ENCODE measurements around the gene FHOD3. TPM values are rescaled to one million over a fixed set of nuclear protein-coding genes. Genes with fewer than 3 reads are reported as not detected.

Gene FHOD3
- 1 to 10 TPM in 3 of 4 donors, under 1 TPM in 1; 0.22 to 8.1 (median 1.9) TPM for polyA plus RNA-seq
- long read RNA-seq, donor 1: 0 reads
- long read RNA-seq, donor 2, partial matches to known transcripts: 0 of 15 reads
- long read RNA-seq, donor 2, other reads (novel, unspliced or antisense): 15 of 15 reads
- long read RNA-seq, donor 3: 0 reads
- long read RNA-seq, donor 4: 0 reads
- long read RNA-seq, donor 5: 0 reads
- long read RNA-seq, donor 6: 0 reads
- long read RNA-seq, donor 7, full-length matches to known transcripts: 1 of 99 reads
- long read RNA-seq, donor 7, partial matches to known transcripts: 88 of 99 reads
- long read RNA-seq, donor 7, other reads (novel, unspliced or antisense): 10 of 99 reads
- long read RNA-seq, donor 8: 0 reads
- long read RNA-seq, donor 9: 0 reads
- long read RNA-seq, donor 10, partial matches to known transcripts: 0 of 1 reads
- long read RNA-seq, donor 10, other reads (novel, unspliced or antisense): 0 of 1 reads

- Histone ChIP-seq H3K4me1 (ENCODE audit: control insufficient read depth in 3 of 3, insufficient read depth in 2 of 3, low read depth in 1 of 3, low read length in 2 of 3) (peaks cover 0 to 4% (median 0%) of the 10 kb centered on the region in 3 donors), H3K27ac (ENCODE audit: low read depth in 1 of 3, low read length in 2 of 3) (no peak within 1 kb of the TSS), H3K9me3 (ENCODE audit: control insufficient read depth in 2 of 2, insufficient read depth in 1 of 2, low read depth in 1 of 2, low read length in 1 of 2) (no peaks in the 10 kb centered on the region), H3K27me3 (ENCODE audit: control insufficient read depth in 3 of 3, insufficient read depth in 3 of 3, low read length in 3 of 3) (peaks cover 3 to 64% (median 9%) of the 10 kb centered on the region in 3 donors), H3K36me3 (ENCODE audit: control insufficient read depth in 3 of 3, insufficient read depth in 2 of 3, low read depth in 1 of 3, low read length in 3 of 3) (no peaks in the 10 kb centered on the region), H3K4me3 (ENCODE audit: low read depth in 1 of 3, low read length in 3 of 3) (peak within 1 kb of the TSS; percentile 28 to 59 (median 36))
- WGBS, 3 donors: 1 to 2% (median 1%) methylated on average over 48 to 91 of the region's 91 CpGs
- no peak for FAIRE-seq
- DNase-seq: peak; percentile 14 to 45
Measured at GRCh38 chr18:36297417-36298125, at the start of gene FHOD3. Gene FHOD3 (plus strand): TSS chr18:36297713. CDS start chr18:36297836, 123 bp downstream.

GRCh38 chr18:36249392-36249791, 48.1 kb upstream of the FHOD3 start:
- no peaks in the 10 kb centered on the region for H3K27me3 ChIP-seq (ENCODE audit: control insufficient read depth in 3 of 3, insufficient read depth in 3 of 3, low read length in 3 of 3)
- FAIRE-seq: no peak

GRCh38 chr18:36250827-36251226, 46.7 kb upstream of the FHOD3 start:
- 83 to 87% (median 83%) methylated on average over 2 of the region's 2 CpGs for WGBS, 3 donors
- Histone ChIP-seq H3K27ac (ENCODE audit: low read depth in 1 of 3, low read length in 2 of 3) (no peak overlapping the region), H3K27me3 (ENCODE audit: control insufficient read depth in 3 of 3, insufficient read depth in 3 of 3, low read length in 3 of 3) (no peaks in the 10 kb centered on the region), H3K4me1 (ENCODE audit: control insufficient read depth in 3 of 3, insufficient read depth in 2 of 3, low read depth in 1 of 3, low read length in 2 of 3) (no peaks in the 10 kb centered on the region), H3K36me3 (ENCODE audit: control insufficient read depth in 3 of 3, insufficient read depth in 2 of 3, low read depth in 1 of 3, low read length in 3 of 3) (peaks cover 2 to 15% (median 13%) of the 10 kb centered on the region in 3 donors), H3K4me3 (ENCODE audit: low read depth in 1 of 3, low read length in 3 of 3) (no peak overlapping the region), H3K9me3 (ENCODE audit: control insufficient read depth in 2 of 2, insufficient read depth in 1 of 2, low read depth in 1 of 2, low read length in 1 of 2) (peaks cover 0 to 8% of the 10 kb centered on the region in 2 donors)
- FAIRE-seq (no peak), DNase-seq (no peak)

More at GRCh38 chr18:36249392-36249791, 48.1 kb upstream of the FHOD3 start:
- Histone ChIP-seq H3K36me3 (ENCODE audit: control insufficient read depth in 3 of 3, insufficient read depth in 2 of 3, low read depth in 1 of 3, low read length in 3 of 3) (peaks cover 2 to 13% (median 10%) of the 10 kb centered on the region in 3 donors), H3K4me1 (ENCODE audit: control insufficient read depth in 3 of 3, insufficient read depth in 2 of 3, low read depth in 1 of 3, low read length in 2 of 3) (no peaks in the 10 kb centered on the region), H3K27ac (ENCODE audit: low read depth in 1 of 3, low read length in 2 of 3) (no peak overlapping the region), H3K4me3 (ENCODE audit: low read depth in 1 of 3, low read length in 3 of 3) (no peak overlapping the region), H3K9me3 (ENCODE audit: control insufficient read depth in 2 of 2, insufficient read depth in 1 of 2, low read depth in 1 of 2, low read length in 1 of 2) (peaks cover 0 to 8% of the 10 kb centered on the region in 2 donors)
- DNase-seq: peak in 1 of 2 donors; percentile 8

GRCh38 chr18:36255072-36255698, 42.3 kb upstream of the FHOD3 start:
- Histone ChIP-seq H3K27me3 (ENCODE audit: control insufficient read depth in 3 of 3, insufficient read depth in 3 of 3, low read length in 3 of 3) (no peaks in the 10 kb centered on the region), H3K9me3 (ENCODE audit: control insufficient read depth in 2 of 2, insufficient read depth in 1 of 2, low read depth in 1 of 2, low read length in 1 of 2) (no peaks in the 10 kb centered on the region), H3K36me3 (ENCODE audit: control insufficient read depth in 3 of 3, insufficient read depth in 2 of 3, low read depth in 1 of 3, low read length in 3 of 3) (peaks cover 2 to 12% (median 8%) of the 10 kb centered on the region in 3 donors), H3K27ac (ENCODE audit: low read depth in 1 of 3, low read length in 2 of 3) (no peak overlapping the region), H3K4me3 (ENCODE audit: low read depth in 1 of 3, low read length in 3 of 3) (no peak overlapping the region), H3K4me1 (ENCODE audit: control insufficient read depth in 3 of 3, insufficient read depth in 2 of 3, low read depth in 1 of 3, low read length in 2 of 3) (no peaks in the 10 kb centered on the region)
- 82 to 91% (median 89%) methylated on average over 10 of the region's 10 CpGs for WGBS, 3 donors
- no peak for FAIRE-seq
- DNase-seq: no peak

GRCh38 chr18:36256094-36256493, 41.4 kb upstream of the FHOD3 start:
- Histone ChIP-seq H3K27ac (ENCODE audit: low read depth in 1 of 3, low read length in 2 of 3) (no peak overlapping the region), H3K4me3 (ENCODE audit: low read depth in 1 of 3, low read length in 3 of 3) (no peak overlapping the region), H3K27me3 (ENCODE audit: control insufficient read depth in 3 of 3, insufficient read depth in 3 of 3, low read length in 3 of 3) (no peaks in the 10 kb centered on the region), H3K36me3 (ENCODE audit: control insufficient read depth in 3 of 3, insufficient read depth in 2 of 3, low read depth in 1 of 3, low read length in 3 of 3) (peaks cover 2 to 14% (median 10%) of the 10 kb centered on the region in 3 donors), H3K9me3 (ENCODE audit: control insufficient read depth in 2 of 2, insufficient read depth in 1 of 2, low read depth in 1 of 2, low read length in 1 of 2) (no peaks in the 10 kb centered on the region), H3K4me1 (ENCODE audit: control insufficient read depth in 3 of 3, insufficient read depth in 2 of 3, low read depth in 1 of 3, low read length in 2 of 3) (no peaks in the 10 kb centered on the region)
- DNase-seq: no peak
- WGBS, 3 donors: 79 to 87% (median 80%) methylated on average over 7 of the region's 7 CpGs
- no peak for FAIRE-seq

GRCh38 chr18:36262971-36263370, 34.5 kb upstream of the FHOD3 start:
- peaks cover 0 to 4% (median 2%) of the 10 kb centered on the region in 3 donors for H3K36me3 ChIP-seq (ENCODE audit: control insufficient read depth in 3 of 3, insufficient read depth in 2 of 3, low read depth in 1 of 3, low read length in 3 of 3)
- no peak for FAIRE-seq
- 84 to 97% (median 96%) methylated on average over 1 of the region's 1 CpG for WGBS, 3 donors
- no peak overlapping the region for H3K4me3 ChIP-seq (ENCODE audit: low read depth in 1 of 3, low read length in 3 of 3)
- no peaks in the 10 kb centered on the region for H3K9me3 ChIP-seq (ENCODE audit: control insufficient read depth in 2 of 2, insufficient read depth in 1 of 2, low read depth in 1 of 2, low read length in 1 of 2)
- no peaks in the 10 kb centered on the region for H3K4me1 ChIP-seq (ENCODE audit: control insufficient read depth in 3 of 3, insufficient read depth in 2 of 3, low read depth in 1 of 3, low read length in 2 of 3)
- H3K27me3 ChIP-seq (ENCODE audit: control insufficient read depth in 3 of 3, insufficient read depth in 3 of 3, low read length in 3 of 3): no peaks in the 10 kb centered on the region
- no peak for DNase-seq
- H3K27ac ChIP-seq (ENCODE audit: low read depth in 1 of 3, low read length in 2 of 3): no peak overlapping the region

- WGBS, 3 donors: 90 to 95% (median 93%) methylated on average over 8 of the region's 8 CpGs
- no peak overlapping the region for H3K4me3 ChIP-seq (ENCODE audit: low read depth in 1 of 3, low read length in 3 of 3)
- no peak for DNase-seq
- H3K27ac ChIP-seq (ENCODE audit: low read depth in 1 of 3, low read length in 2 of 3): no peak overlapping the region
- no peaks in the 10 kb centered on the region for H3K4me1 ChIP-seq (ENCODE audit: control insufficient read depth in 3 of 3, insufficient read depth in 2 of 3, low read depth in 1 of 3, low read length in 2 of 3)
- H3K36me3 ChIP-seq (ENCODE audit: control insufficient read depth in 3 of 3, insufficient read depth in 2 of 3, low read depth in 1 of 3, low read length in 3 of 3): peaks cover 0 to 5% (median 4%) of the 10 kb centered on the region in 3 donors
- H3K9me3 ChIP-seq (ENCODE audit: control insufficient read depth in 2 of 2, insufficient read depth in 1 of 2, low read depth in 1 of 2, low read length in 1 of 2): no peaks in the 10 kb centered on the region
- H3K27me3 ChIP-seq (ENCODE audit: control insufficient read depth in 3 of 3, insufficient read depth in 3 of 3, low read length in 3 of 3): no peaks in the 10 kb centered on the region
- no peak for FAIRE-seq
Measured at GRCh38 chr18:36264283-36264682, 33.2 kb upstream of the FHOD3 start.

- DNase-seq: peak in 1 of 2 donors; percentile 14
- Histone ChIP-seq H3K4me1 (ENCODE audit: control insufficient read depth in 3 of 3, insufficient read depth in 2 of 3, low read depth in 1 of 3, low read length in 2 of 3) (no peaks in the 10 kb centered on the region), H3K27ac (ENCODE audit: low read depth in 1 of 3, low read length in 2 of 3) (no peak overlapping the region), H3K9me3 (ENCODE audit: control insufficient read depth in 2 of 2, insufficient read depth in 1 of 2, low read depth in 1 of 2, low read length in 1 of 2) (no peaks in the 10 kb centered on the region), H3K4me3 (ENCODE audit: low read depth in 1 of 3, low read length in 3 of 3) (no peak overlapping the region), H3K27me3 (ENCODE audit: control insufficient read depth in 3 of 3, insufficient read depth in 3 of 3, low read length in 3 of 3) (no peaks in the 10 kb centered on the region), H3K36me3 (ENCODE audit: control insufficient read depth in 3 of 3, insufficient read depth in 2 of 3, low read depth in 1 of 3, low read length in 3 of 3) (peaks cover 0 to 5% (median 4%) of the 10 kb centered on the region in 3 donors)
- no peak for FAIRE-seq
- WGBS, 3 donors: 41 to 56% (median 55%) methylated on average over 5 of the region's 5 CpGs
Measured at GRCh38 chr18:36265015-36265414, 32.5 kb upstream of the FHOD3 start.

All from small intestine (tissue), 16 donors.